ELF-1 (cell line): ENCODE results near the gene ERMARD.
A peak's percentile ranks its signal among the peaks of the same experiment; 100 is the strongest.

Source experiments
- DNase-seq: peaks from one replicate; pipeline ENCODE4 v3.0.0-alpha.2; 2016; ENCODE audit warnings: low read depth, low spot score

ERMARD gene

GRCh38 chr6:169783401-169783800 lies 32.0 kb downstream of the ERMARD start:
- DNase-seq: no peak

GRCh38 chr6:169783971-169784820 lies 32.8 kb downstream of the ERMARD start:
- no peak for DNase-seq

GRCh38 chr6:169784821-169785340 lies 33.5 kb downstream of the ERMARD start:
- no peak for DNase-seq

- no peak for DNase-seq
These were observed 34.1 kb downstream of the ERMARD start for GRCh38 chr6:169785566-169785965.

- DNase-seq: no peak
These were observed 34.9 kb downstream of the ERMARD start for GRCh38 chr6:169786349-169786748.

DNA sequence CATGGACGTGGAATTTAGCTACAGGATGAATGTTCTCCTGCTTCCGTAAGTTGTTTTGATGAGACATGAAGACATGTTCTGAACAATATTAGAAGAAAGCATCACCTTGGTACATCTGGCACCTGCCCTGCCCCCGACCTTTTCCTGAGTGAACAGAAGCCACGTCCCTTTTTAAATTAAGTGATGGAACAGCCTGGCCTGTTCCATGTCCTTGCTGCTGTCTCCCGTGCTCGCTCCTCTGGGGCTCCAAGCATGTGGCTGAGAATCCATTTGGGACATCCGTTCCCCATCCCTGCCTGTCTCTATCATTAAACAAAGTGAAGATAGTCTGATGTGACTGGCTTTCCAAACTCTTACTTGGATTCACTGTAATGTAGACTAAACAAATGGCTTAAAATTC lies 36.4 kb downstream of the ERMARD start:
- DNase-seq: no peak

GRCh38 chr6:169788809-169789145 lies 37.4 kb downstream of the ERMARD start:
- no peak for DNase-seq

DNA sequence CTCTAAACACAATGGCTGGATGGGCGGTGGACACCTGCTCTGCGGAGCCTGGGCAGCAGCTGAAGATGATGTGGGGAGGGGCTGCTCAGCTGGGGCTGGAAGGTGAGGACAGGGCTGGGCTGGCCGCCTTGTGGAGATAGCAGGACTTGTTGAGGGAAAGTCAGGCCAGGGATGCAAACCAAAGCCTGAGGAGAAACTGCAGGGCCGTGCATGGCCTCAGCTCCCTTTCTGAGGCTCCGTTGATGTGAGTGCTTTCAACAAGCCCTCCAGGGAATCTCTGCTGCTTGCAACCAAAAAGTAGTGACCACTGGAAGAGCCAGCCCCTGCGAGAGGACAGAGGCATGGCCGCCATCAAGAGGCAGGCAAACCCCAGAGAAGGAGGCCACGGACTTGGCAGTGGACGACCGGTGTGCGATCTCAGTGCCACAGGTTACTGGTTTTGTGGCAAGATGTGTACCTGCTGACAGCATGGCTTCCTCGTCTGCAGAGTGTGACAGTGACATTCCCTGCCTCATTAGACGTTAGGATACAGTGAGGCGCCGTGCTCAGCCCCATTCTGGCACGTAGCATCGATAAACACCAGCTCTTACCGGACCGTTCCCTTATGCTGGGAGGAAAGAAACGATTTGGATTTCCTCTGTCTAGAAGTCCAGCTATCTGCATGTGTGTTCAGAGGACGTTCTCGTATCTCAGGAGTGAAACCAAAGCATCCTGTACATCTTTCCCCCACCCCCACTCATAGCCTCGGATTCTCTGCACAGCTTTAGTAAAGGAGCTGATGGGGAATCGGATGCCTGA lies 37.9 kb downstream of the ERMARD start:
- peak; percentile 48 for DNase-seq

DNA sequence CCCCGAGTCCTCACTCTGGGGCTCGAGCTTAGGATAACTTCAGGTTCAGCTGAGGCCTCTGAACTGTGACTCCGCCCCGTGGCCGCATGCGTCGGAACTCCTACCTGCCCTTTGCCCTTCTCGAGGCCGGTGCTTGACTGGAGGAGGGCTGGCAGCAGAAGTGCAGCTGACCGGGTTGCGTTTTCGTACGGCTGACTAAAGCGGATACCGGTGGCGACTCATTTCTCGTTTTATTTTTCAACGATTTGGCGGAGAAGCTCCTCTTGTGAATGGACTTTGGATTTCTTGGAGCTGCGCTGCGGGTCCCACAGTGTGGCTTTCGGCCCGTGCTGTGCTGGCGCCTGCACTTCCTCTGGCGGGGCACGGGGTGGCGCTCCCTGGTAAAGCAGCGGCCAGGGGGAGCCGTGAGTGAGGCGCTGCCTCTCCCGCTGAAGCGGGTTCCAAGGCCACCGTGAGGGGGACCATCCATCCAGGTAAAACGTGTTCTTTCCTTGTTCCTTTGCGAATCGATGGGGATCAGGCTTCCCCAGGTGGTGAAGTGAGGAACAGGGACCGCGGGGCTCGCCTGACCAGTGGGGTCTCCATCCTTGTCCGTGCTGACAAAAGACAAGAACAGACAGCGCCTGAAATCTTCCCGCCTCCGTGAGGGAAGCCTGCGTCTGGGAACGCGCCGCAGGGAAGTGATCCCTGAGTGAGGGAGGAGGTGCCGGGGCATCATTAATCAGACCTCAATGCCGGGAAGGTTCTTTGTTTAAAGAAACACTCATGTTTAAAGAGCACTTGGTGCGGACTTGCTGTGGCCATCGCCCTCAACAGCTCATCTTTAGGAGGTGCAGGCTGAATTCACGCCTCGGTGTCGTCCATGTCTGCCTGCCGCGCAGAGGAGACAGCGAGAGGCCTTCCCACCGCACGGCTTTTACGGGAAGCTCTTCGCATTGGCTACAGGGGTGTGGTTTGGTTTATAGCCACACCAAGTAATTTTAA lies 38.8 kb downstream of the ERMARD start:
- peak; percentile 91 for DNase-seq

GRCh38 chr6:169791721-169792131 lies 40.3 kb downstream of the ERMARD start:
- no peak for DNase-seq

- no peak for DNase-seq
These were observed 41.0 kb downstream of the ERMARD start for GRCh38 chr6:169792306-169793015.

DNA sequence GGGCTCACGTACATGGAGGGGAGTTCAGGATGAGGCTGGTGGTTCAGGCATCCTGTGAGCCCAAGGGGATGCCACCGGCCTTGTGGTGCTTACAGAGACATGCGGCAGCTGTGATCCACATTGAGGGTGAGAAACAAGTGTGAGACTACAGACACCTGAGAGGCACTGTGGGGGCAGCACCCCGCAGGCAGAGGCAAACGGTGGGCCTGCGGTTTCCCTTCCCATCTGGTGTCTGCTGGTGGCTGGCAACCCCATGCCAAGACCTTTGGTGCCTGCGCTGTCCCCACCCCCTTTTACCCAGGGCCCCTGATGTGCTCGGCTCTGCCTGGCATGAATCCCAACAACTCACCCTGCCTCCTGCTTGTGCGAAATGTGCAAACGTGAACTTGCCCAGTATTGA lies 42.0 kb downstream of the ERMARD start:
- DNase-seq: no peak

GRCh38 chr6:169794317-169795055 lies 43.1 kb downstream of the ERMARD start:
- no peak for DNase-seq

- DNase-seq: no peak
These were observed 43.8 kb downstream of the ERMARD start for GRCh38 chr6:169795196-169795595.

DNA sequence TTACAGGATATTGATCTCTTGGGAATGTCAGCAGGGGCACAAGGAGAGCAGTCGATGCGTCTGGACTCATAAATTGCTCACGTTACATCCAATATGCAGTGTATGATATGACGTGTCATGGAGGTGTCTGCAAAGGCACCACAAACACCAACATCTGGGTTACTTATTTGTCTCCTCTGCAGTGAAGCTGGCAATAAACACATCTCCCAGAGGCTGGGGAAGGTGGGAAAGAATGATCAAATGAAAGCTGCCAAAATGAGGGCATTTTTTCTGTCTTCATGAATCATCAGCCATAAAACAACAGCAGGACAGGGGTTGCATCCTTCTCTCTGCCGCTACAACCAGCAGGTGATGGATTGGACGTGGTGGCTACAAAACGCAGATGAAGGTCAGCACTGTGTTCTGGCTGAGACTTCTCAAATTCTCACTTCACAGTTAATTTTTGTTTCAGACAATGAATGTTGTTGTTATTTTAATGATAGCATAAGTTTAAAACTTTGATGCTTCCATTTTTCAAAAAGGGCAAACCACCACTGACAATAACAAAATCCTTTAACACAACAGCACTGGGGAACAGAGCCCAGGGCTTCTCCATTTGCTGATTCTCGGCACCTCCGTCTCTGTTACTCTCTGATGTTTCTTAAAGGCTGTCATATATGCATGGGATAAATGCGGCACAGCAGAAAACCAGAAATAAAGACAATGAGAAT lies 47.5 kb downstream of the ERMARD start:
- no peak for DNase-seq

GRCh38 chr6:169799474-169799926 lies 48.1 kb downstream of the ERMARD start:
- DNase-seq: no peak

GRCh38 chr6:169800116-169800667 lies 48.8 kb downstream of the ERMARD start:
- DNase-seq: no peak

- peak; percentile 54 for DNase-seq
These were observed 49.4 kb downstream of the ERMARD start for GRCh38 chr6:169800668-169801395.
